Fibroblast of lung (primary cell): ENCODE results near the gene LELP1.

ENCODE experiments used
- CTCF ChIP-seq, 2 donors: IDR thresholded peaks in 1 of 2; conservative IDR thresholded peaks in 1 of 2; 1 replicate in 1 of 2; 2 replicates in 1 of 2; pipeline ENCODE4 v1.5.1; 2011 to 2012; ENCODE audit warnings: low read length in 2 of 2, control low read depth in 1 of 2, inconsistent platforms in 1 of 2, low read depth in 1 of 2, mild to moderate bottlenecking in 1 of 2
- EZH2 ChIP-seq: IDR thresholded peaks from 2 replicates; pipeline ENCODE4 v1.5.1; 2012; ENCODE audit warnings: low read length, control low read depth, mild to moderate bottlenecking; ENCODE audit errors: missing control alignments

GRCh38 chr1:153174624-153175023 is 28.6 kb upstream of the LELP1 start:
- TF ChIP-seq CTCF (conservative IDR thresholded peaks at IDR 0.05 in 1 of 2, IDR thresholded peaks at IDR 0.05 in 1 of 2; ENCODE audit: low read depth in 1 of 2, low read length in 2 of 2) (no peak), EZH2 (no peak)
